Mammary epithelial cell (primary cell): ENCODE measurements around the gene SMAD9.

Experiments used
- CTCF ChIP-seq, 2 donors: IDR thresholded peaks in 1 of 2; conservative IDR thresholded peaks in 1 of 2; 2 replicates each; pipeline ENCODE4 v1.5.1; 2011 to 2012; ENCODE audit warnings: inconsistent platforms in 2 of 2, low read length in 2 of 2, mild to moderate bottlenecking in 2 of 2, control low read depth in 1 of 2, low read depth in 1 of 2; ENCODE audit not compliant: insufficient read depth in 1 of 2; ENCODE audit errors: extremely low read depth in 1 of 2
- EZH2 ChIP-seq: IDR thresholded peaks from 2 replicates; pipeline ENCODE4 v1.6.1; 2012; ENCODE audit warnings: low read length, inconsistent platforms, borderline replicate concordance

- TF ChIP-seq CTCF (conservative IDR thresholded peaks at IDR 0.05 in 1 of 2, IDR thresholded peaks at IDR 0.05 in 1 of 2; ENCODE audit: extremely low read depth in 1 of 2, insufficient read depth in 1 of 2, low read depth in 1 of 2, low read length in 2 of 2) (no peak), EZH2 (no peak)
Measured at GRCh38 chr13:36913463-36913862, 6.6 kb downstream of the SMAD9 start.
